Panc1 (cell line): ENCODE data around the gene HOXA13.

Experiments used
- CTCF ChIP-seq: fragments of 450-650 bp; IDR thresholded peaks from 2 replicates; pipeline ENCODE4 v1.5.1; 2017; ENCODE audit warnings: mild to moderate bottlenecking
- POLR2AphosphoS5 ChIP-seq: IDR thresholded peaks from 2 replicates; pipeline ENCODE4 v1.6.1; 2012; ENCODE audit warnings: mild to moderate bottlenecking, low read depth, low read length, moderate library complexity
- TCF7L2 ChIP-seq: IDR thresholded peaks from 2 replicates; pipeline ENCODE4 v1.6.1; 2011; ENCODE audit warnings: mild to moderate bottlenecking, low read depth, low read length, inconsistent platforms
- TF ChIP-seq, protein P1 (sequence below), 2 experiments: IDR thresholded peaks; 2 replicates each; pipeline ENCODE4 v1.6.1; 2011 to 2012; ENCODE audit warnings: low read depth in 2 of 2, control low read depth in 1 of 2, low read length in 1 of 2, mild to moderate bottlenecking in 1 of 2, moderate library complexity in 1 of 2; ENCODE audit not compliant: insufficient read depth in 1 of 2

- no peak for TF ChIP-seq CTCF
- TF ChIP-seq POLR2AphosphoS5: no peak
- TF ChIP-seq, protein P1, sequence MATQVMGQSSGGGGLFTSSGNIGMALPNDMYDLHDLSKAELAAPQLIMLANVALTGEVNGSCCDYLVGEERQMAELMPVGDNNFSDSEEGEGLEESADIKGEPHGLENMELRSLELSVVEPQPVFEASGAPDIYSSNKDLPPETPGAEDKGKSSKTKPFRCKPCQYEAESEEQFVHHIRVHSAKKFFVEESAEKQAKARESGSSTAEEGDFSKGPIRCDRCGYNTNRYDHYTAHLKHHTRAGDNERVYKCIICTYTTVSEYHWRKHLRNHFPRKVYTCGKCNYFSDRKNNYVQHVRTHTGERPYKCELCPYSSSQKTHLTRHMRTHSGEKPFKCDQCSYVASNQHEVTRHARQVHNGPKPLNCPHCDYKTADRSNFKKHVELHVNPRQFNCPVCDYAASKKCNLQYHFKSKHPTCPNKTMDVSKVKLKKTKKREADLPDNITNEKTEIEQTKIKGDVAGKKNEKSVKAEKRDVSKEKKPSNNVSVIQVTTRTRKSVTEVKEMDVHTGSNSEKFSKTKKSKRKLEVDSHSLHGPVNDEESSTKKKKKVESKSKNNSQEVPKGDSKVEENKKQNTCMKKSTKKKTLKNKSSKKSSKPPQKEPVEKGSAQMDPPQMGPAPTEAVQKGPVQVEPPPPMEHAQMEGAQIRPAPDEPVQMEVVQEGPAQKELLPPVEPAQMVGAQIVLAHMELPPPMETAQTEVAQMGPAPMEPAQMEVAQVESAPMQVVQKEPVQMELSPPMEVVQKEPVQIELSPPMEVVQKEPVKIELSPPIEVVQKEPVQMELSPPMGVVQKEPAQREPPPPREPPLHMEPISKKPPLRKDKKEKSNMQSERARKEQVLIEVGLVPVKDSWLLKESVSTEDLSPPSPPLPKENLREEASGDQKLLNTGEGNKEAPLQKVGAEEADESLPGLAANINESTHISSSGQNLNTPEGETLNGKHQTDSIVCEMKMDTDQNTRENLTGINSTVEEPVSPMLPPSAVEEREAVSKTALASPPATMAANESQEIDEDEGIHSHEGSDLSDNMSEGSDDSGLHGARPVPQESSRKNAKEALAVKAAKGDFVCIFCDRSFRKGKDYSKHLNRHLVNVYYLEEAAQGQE (IDR thresholded peaks at IDR 0.05; ENCODE audit: insufficient read depth in 1 of 2, low read depth in 2 of 2, low read length in 1 of 2): no peak
- no peak for TF ChIP-seq TCF7L2
These were observed 28.1 kb downstream of the HOXA13 start for GRCh38 chr7:27171637-27172314.
